Spinal cord (tissue), 10 donors: Measurements from ENCODE around the gene ARHGEF19. TPM values are rescaled to one million over a fixed set of nuclear protein-coding genes. Genes with fewer than 3 reads are reported as not detected.
A peak's percentile ranks its signal among the peaks of the same experiment; 100 is the strongest.
"Not testable (repeated sequence)": the region's sequence is repeated elsewhere in the genome, so short reads cannot be mapped to it uniquely, and the experiment has no call there.

Experiments used
- DNase-seq, 6 donors: peaks; one replicate each; pipeline versions ENCODE4 v3.0.0 to v3.0.0-alpha.2; 2013 to 2015; ENCODE audit warnings: low spot score in 6 of 6, low read depth in 4 of 6
- H3K27ac ChIP-seq: one replicate; pipeline ENCODE4 v1.5.1; 2013; ENCODE audit warnings: low read depth, low read length, control low read depth
- H3K27me3 ChIP-seq: one replicate; pipeline ENCODE4 v1.6.1; 2013; ENCODE audit warnings: low read length; ENCODE audit not compliant: control insufficient read depth, insufficient read depth
- H3K36me3 ChIP-seq: one replicate; pipeline ENCODE4 v1.6.1; 2013; ENCODE audit warnings: low read length; ENCODE audit not compliant: control insufficient read depth, insufficient read depth
- H3K4me1 ChIP-seq: one replicate; pipeline ENCODE4 v1.6.1; 2013; ENCODE audit warnings: low read length; ENCODE audit not compliant: control insufficient read depth, insufficient read depth
- H3K4me3 ChIP-seq: one replicate; pipeline ENCODE4 v1.5.1; 2013; ENCODE audit warnings: low read depth, low read length, control low read depth
- H3K9me3 ChIP-seq: one replicate; pipeline ENCODE4 v1.6.1; 2013; ENCODE audit warnings: low read length; ENCODE audit not compliant: control insufficient read depth, insufficient read depth
- WGBS: methylation state at CpG from one replicate; pipeline ENCODE4 v1.1.5; 2013; ENCODE audit warnings: missing lambda C conversion rate; ENCODE audit not compliant: insufficient coverage; 5-methylcytosine and 5-hydroxymethylcytosine counted together
- polyA plus RNA-seq, 2 donors: library from polyadenylated mRNA; unstranded; fragments of 120-200 nt; gene quantifications; one replicate each; pipeline ENCODE4 v1.2.1, GENCODE V29; 2013; ENCODE audit not compliant: insufficient read length in 2 of 2
- total RNA-seq, 2 donors: library from RNA; depleted of rRNA in 1 of 2; stranded (reverse); fragments of 120-200 nt in 1 of 2; fragments of >200 nt in 1 of 2; gene quantifications; one replicate each; pipeline versions ENCODE4 v1.2.3 to v1.2.4, GENCODE V29; 2013 to 2014
- donor health status: healthy.

The ARHGEF19 gene
- total and polyA plus RNA-seq, 4 donors: 1.6 to 5.1 (median 2.5) TPM

DNA sequence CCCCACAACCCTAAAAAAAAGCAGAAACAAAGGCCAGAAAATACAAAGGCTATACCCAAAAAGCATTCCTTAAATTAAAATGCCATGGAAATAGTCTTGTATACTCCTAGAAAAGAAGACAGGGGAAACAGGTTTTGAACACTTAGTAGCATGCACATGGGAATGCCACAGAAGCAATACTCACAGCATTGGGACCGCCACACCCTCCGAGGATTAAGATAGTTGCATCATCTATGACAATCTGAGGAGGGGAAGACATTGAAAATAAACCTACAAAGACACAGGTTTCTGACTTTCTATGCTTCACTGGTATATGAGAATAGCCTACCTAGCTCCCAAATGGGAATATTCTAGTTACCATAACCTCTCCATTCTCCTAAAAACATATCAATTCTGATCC, 40.5 kb upstream of the ARHGEF19 start:
- Histone ChIP-seq H3K4me3 (no peak overlapping the region), H3K4me1 (peaks cover 15% of the 10 kb centered on the region), H3K9me3 (no peaks in the 10 kb centered on the region), H3K36me3 (peaks cover 26% of the 10 kb centered on the region), H3K27me3 (no peaks in the 10 kb centered on the region), H3K27ac (no peak overlapping the region)
- DNase-seq: no peak
- no CpG with 5 or more reads among the region's 2 CpGs for WGBS

DNA sequence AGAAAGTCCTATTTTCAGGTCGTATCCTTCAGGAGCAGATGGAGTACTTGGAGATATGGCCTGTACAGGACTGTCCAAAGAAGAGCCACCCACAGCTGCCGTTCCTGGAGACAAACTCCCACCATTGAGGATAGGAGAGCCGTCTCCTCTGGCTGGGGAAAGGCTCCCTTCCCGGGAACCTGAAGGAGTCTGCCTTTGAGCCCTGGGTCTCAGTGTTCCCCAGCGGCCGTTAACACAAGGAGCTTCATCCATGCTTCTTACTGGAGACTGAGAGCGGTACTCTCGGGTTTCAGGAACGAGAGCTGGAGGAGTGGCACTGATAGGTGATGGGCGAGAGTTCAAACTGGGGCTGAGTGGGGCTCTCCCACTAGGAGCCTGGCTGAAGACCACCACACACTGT, 38.9 kb upstream of the ARHGEF19 start:
- Histone ChIP-seq H3K27me3 (no peaks in the 10 kb centered on the region), H3K9me3 (no peaks in the 10 kb centered on the region), H3K36me3 (peaks cover 31% of the 10 kb centered on the region), H3K27ac (no peak overlapping the region), H3K4me1 (peaks cover 16% of the 10 kb centered on the region), H3K4me3 (no peak overlapping the region)
- no peak for DNase-seq
- WGBS: 83% methylated on average over 5 of the region's 10 CpGs

DNA sequence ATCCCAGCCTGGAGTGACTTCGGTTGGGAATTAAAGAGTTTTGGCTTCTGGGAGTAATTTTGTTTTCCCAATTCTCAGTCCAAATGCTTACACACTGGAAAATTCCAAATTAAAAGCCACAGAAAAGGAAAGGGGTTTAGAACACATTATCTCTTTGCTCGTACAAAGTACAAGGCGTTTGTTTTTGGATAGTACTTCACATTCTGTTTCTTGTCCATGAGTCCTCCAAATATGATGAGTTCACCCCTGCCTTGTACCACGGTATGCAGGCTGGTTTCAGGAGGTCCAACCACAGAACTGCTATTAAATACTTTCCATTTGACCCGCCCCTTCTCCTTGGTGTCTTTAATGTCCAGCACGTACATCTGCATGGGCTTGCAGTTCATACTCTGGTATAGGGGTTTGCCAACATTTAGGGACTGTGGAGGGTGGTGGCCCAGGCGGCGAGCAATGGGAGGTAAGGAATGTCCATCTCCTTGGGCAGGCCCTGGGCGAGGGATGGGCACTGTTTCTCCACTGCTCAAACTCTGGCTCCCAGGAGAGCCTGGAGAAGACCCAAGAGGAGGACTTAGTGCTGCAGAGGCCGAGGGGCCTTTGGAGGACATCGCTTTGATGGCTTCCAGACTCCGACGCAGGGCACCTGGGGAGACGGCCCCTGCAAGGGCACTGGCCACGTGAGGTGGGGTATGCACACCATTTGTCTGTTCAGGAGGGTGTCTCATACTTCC, 38.2 kb upstream of the ARHGEF19 start:
- H3K4me1 ChIP-seq: peaks cover 16% of the 10 kb centered on the region
- DNase-seq: no peak
- H3K9me3 ChIP-seq: no peaks in the 10 kb centered on the region
- peaks cover 37% of the 10 kb centered on the region for H3K36me3 ChIP-seq
- H3K4me3 ChIP-seq: no peak overlapping the region
- WGBS: 91% methylated on average over 6 of the region's 15 CpGs
- no peaks in the 10 kb centered on the region for H3K27me3 ChIP-seq
- H3K27ac ChIP-seq: no peak overlapping the region

DNA sequence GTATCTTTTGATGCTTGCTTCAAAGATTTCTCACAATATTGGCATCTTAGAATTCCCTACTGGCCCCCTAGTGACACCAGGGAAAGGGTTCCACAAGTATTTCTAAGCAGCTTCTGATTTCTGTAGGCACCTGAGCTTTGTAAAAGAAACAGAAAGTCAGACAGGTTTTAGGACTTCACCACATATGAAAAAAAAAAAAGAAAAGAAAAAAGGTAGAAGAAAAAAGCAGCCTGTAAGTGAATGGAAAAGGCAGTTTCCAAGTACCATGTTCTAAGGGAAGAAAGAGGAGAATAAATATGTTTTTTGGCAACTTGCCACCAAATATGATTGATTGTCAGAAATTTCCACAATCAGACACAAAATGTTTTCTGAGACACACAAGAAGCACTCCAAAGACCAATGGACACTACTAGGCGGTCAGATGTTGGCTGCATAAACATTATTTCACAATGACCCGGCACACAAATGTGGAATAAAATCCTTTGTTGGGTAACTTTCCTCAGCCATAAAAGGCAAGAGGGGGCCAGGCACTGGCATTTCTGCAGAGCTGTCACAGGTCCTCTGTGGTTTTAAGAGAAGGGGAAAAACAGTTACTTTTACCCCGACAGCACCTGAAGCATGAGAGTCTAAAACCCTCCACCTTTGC, 37.3 kb upstream of the ARHGEF19 start:
- no peak overlapping the region for H3K27ac ChIP-seq
- no peaks in the 10 kb centered on the region for H3K27me3 ChIP-seq
- no peaks in the 10 kb centered on the region for H3K9me3 ChIP-seq
- DNase-seq: peak in 1 of 6 donors; percentile 28
- 85% methylated on average over 2 of the region's 3 CpGs for whole genome bisulfite sequencing
- peaks cover 16% of the 10 kb centered on the region for H3K4me1 ChIP-seq
- H3K36me3 ChIP-seq: peaks cover 40% of the 10 kb centered on the region
- H3K4me3 ChIP-seq: no peak overlapping the region

DNA sequence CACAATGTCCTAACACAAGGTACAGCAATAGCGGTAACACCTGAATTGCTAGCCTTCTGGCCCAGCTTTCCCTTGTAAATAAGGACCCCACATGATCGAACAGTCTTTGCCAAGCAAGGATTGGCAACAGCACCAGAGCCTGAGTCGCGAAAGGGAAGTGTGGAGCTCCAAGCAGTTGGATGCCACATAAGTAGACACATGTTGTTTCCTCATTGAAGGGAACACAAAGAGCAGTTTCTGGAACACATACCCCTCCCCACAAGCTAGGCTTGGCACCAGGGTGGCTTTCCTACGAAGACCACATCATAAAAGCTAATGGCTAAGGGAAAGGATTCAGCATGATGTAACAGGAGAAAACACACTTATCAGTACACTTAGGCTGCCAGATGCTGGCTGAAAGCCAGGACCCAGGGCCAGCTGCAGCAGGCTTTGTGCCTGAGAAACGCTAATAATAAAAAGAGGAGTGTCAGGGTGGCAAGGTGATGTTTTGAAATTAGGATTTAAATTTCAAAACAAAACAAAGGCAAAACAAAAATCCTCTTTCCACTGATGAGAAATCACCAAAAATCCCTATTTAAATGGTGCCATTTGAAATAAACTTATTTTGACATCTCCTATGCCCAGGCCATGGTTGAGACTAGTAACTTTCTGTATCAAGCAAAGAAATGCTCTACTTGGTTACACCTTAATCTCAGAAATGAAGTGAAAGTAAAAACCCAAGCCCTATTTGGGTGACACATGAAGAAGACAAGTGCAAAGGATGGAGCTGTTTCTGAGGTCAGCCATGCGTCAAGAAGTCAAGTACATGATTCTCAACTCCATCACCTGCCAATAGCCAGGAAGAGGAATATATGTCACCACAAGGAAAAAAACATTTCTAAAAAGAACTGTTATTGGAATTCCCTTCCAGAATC, 36.4 kb upstream of the ARHGEF19 start:
- no peak overlapping the region for H3K4me3 ChIP-seq
- no peaks in the 10 kb centered on the region for H3K27me3 ChIP-seq
- H3K36me3 ChIP-seq: peaks cover 38% of the 10 kb centered on the region
- H3K4me1 ChIP-seq: peaks cover 23% of the 10 kb centered on the region
- peak overlapping the region; percentile 70 for H3K27ac ChIP-seq
- H3K9me3 ChIP-seq: no peaks in the 10 kb centered on the region
- 13% methylated on average over 4 of the region's 7 CpGs for WGBS
- peak; percentile 50 to 96 (median 69) for DNase-seq

DNA sequence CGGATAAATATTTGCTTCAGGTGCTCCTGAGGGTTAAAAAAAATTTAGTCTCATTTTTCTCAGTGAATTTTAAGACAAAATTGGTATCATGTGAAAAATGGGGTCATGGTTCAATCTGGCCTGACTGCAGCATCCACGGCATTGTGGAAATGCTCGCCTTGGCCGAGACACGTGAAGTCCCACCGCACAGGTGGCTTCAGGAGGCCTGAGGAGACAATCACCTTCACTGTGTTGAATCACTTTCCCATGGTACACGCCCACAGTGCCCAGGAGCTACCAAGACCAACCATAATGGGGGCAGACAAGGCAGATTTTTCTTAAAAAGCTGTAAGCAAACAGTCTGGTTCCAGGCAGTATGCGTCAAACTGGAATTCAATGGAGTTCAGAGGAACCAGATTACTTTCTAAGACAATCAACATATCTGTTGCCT, 35.6 kb upstream of the ARHGEF19 start:
- WGBS: 94% methylated on average over 6 of the region's 8 CpGs
- Histone ChIP-seq H3K4me3 (no peak overlapping the region), H3K4me1 (peaks cover 25% of the 10 kb centered on the region), H3K27ac (peak overlapping the region; percentile 70), H3K36me3 (peaks cover 33% of the 10 kb centered on the region), H3K9me3 (no peaks in the 10 kb centered on the region), H3K27me3 (no peaks in the 10 kb centered on the region)
- DNase-seq: no peak

DNA sequence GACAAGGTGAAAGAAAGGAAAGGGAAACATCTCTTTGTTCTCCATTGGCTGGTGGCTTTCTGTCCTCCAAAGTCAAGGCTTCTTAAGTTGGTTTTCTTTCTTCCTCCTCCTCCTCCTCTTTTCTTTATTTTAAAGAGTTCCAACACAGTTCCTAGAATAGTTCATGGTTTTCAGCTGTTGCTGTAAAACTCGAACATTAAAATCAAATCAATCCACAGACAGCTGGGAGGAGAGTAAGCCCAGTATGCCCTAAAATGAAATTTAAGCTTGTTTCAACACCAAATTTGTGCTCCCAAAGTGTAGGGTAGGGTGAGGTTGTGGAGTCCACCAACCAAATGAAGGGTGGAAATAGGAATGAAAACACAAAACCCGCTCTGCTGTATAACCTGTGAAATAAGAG, 35.0 kb upstream of the ARHGEF19 start:
- H3K27ac ChIP-seq: peak overlapping the region; percentile 70
- 94% methylated on average over 1 of the region's 2 CpGs for WGBS
- peaks cover 39% of the 10 kb centered on the region for H3K36me3 ChIP-seq
- peaks cover 25% of the 10 kb centered on the region for H3K4me1 ChIP-seq
- no peak for DNase-seq
- H3K4me3 ChIP-seq: no peak overlapping the region
- no peaks in the 10 kb centered on the region for H3K9me3 ChIP-seq
- H3K27me3 ChIP-seq: no peaks in the 10 kb centered on the region

DNA sequence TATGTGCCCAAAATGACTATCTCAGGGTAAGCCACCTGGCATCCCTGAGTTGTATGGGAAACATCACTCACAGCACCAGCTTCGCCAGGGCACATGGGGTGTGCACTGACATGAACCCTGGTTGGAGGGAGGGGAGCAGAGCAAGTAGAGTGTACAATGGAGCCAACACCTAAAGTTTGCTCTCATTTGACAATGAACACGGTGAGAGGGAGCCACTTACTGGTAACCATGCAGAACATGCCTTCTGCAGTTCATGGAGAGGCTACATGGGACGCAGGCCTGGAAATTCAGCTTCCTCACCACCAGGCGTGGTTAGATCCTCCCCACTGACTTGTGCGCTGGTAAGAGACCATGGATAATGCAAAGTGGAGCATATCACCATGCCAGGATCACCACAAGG, 34.5 kb upstream of the ARHGEF19 start:
- DNase-seq: no peak
- no peaks in the 10 kb centered on the region for H3K27me3 ChIP-seq
- H3K27ac ChIP-seq: peak overlapping the region; percentile 70
- 100% methylated on average over 4 of the region's 5 CpGs for WGBS
- H3K4me3 ChIP-seq: no peak overlapping the region
- H3K36me3 ChIP-seq: peaks cover 37% of the 10 kb centered on the region
- no peaks in the 10 kb centered on the region for H3K9me3 ChIP-seq
- H3K4me1 ChIP-seq: peaks cover 25% of the 10 kb centered on the region

DNA sequence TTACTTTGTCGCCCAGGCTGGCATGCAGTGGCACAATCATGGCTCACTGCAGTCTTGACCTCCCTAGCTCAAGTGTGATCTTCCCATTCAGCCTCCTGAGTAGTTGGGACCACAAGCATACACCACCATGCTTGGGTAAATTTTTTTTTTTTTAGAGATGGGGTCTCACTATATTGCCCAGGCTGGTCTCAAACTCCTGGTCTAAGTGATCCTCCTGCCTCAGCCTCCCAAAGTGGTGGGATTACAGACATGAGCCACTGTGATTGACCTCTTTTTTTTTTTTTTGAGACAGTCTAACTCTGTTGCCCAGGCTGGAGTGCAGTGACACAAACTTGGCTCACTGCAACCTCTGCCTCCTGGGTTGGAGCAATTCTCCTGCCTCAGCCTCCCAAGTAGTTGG, 33.8 kb upstream of the ARHGEF19 start:
- not testable (repeated sequence) for H3K9me3 ChIP-seq, DNase-seq, H3K4me3 ChIP-seq, H3K27ac ChIP-seq, H3K27me3 ChIP-seq
- peaks cover 29% of the 10 kb centered on the region for H3K4me1 ChIP-seq
- peaks cover 32% of the 10 kb centered on the region for H3K36me3 ChIP-seq
- no CpG with 5 or more reads among the region's 1 CpG for WGBS
